Upper lobe of right lung (tissue), 1 donor: ENCODE measurements around the gene PML. TPM values are rescaled to one million over a fixed set of nuclear protein-coding genes. Genes with fewer than 3 reads are reported as not detected.
"Not testable (repeated sequence)": the region's sequence is repeated elsewhere in the genome, so short reads cannot be mapped to it uniquely, and the experiment has no call there.

Experiments used
- ATAC-seq: fragments of 200-7000 bp; cut with Tn5 transposase; one replicate; pipeline ENCODE4 v1.9.1; 2020; ENCODE audit warnings: mild to moderate bottlenecking, moderate library complexity
- DNase-seq: peaks from one replicate; pipeline ENCODE4 v3.0.0-alpha.2; 2020
- H3K27ac ChIP-seq: fragments of 200-600 bp; one replicate; pipeline ENCODE4 v1.8.0; 2022
- H3K27me3 ChIP-seq: fragments of 200-600 bp; one replicate; pipeline ENCODE4 v1.8.0; 2022; ENCODE audit warnings: mild to moderate bottlenecking
- H3K36me3 ChIP-seq: fragments of 200-600 bp; one replicate; pipeline ENCODE4 v1.8.0; 2022
- H3K4me1 ChIP-seq: fragments of 200-600 bp; one replicate; pipeline ENCODE4 v1.8.0; 2022
- H3K4me3 ChIP-seq: fragments of 200-600 bp; one replicate; pipeline ENCODE4 v1.8.0; 2022; ENCODE audit warnings: mild to moderate bottlenecking
- H3K9me3 ChIP-seq: fragments of 200-600 bp; one replicate; pipeline ENCODE4 v1.8.0; 2022
- intact Hi-C: fragments of 100-400 bp; cut with DNase I; formaldehyde crosslinking; loops from one replicate; pipeline ENCODE4 v1.11.0; 2022
- total RNA-seq: library from RNA; stranded (reverse); fragmentation: NEBNext Ultra II Directional; extraction: Animal tissue kit (Norgen Biotek cat#: 25700); gene quantifications from one replicate; pipeline ENCODE4 v1.2.1, GENCODE V29; 2021
- TF ChIP-seq, protein P1 (sequence below): fragments of 200-600 bp; IDR thresholded peaks from one replicate; pipeline ENCODE4 v1.8.0; 2022; ENCODE audit warnings: antibody characterized with exemption
- donor health status: DM: no; HTN: yes; CAD: no; lungs with severe emphysema.

Gene PML
- total RNA-seq, 1 donor from 2014 or later, result 82.9 TPM

DNA sequence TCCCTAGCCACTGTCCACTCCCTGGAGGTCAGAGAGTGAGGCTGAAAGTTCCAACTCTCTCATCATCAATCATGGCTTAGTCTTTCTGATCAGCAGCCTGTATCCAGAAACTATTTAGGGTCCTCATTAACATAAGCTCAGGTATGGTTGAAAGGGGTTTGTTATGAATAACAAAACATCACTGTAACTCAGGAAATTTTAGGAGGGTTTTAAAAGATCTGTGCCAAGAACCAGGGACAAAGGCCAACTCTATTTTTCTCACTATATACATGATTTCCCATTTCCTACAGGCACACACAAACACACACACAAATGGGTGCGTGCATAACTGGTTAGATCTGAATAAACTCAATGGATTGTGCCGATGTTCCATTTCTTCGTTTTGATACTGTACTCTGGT lies 26.1 kb upstream of the PML start:
- Histone ChIP-seq H3K36me3 (no peaks in the 10 kb centered on the region), H3K27me3 (no peaks in the 10 kb centered on the region), H3K27ac (no peak overlapping the region), H3K9me3 (no peaks in the 10 kb centered on the region), H3K4me3 (no peak overlapping the region), H3K4me1 (peaks cover 17% of the 10 kb centered on the region)
- intact Hi-C loops, result no loop called here
- no peak for DNase-seq
- TF ChIP-seq, protein P1, sequence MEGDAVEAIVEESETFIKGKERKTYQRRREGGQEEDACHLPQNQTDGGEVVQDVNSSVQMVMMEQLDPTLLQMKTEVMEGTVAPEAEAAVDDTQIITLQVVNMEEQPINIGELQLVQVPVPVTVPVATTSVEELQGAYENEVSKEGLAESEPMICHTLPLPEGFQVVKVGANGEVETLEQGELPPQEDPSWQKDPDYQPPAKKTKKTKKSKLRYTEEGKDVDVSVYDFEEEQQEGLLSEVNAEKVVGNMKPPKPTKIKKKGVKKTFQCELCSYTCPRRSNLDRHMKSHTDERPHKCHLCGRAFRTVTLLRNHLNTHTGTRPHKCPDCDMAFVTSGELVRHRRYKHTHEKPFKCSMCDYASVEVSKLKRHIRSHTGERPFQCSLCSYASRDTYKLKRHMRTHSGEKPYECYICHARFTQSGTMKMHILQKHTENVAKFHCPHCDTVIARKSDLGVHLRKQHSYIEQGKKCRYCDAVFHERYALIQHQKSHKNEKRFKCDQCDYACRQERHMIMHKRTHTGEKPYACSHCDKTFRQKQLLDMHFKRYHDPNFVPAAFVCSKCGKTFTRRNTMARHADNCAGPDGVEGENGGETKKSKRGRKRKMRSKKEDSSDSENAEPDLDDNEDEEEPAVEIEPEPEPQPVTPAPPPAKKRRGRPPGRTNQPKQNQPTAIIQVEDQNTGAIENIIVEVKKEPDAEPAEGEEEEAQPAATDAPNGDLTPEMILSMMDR, result no peak
- no peak for ATAC-seq

GRCh38 chr15:73969151-73969759 lies 25.3 kb upstream of the PML start:
- H3K9me3 ChIP-seq, result no peaks in the 10 kb centered on the region
- intact Hi-C loops, result no loop called here
- DNase-seq (peak; percentile 31), ATAC-seq (no peak)
- no peak overlapping the region for H3K27ac ChIP-seq
- TF ChIP-seq, protein P1, result no peak
- H3K36me3 ChIP-seq, result no peaks in the 10 kb centered on the region
- peaks cover 17% of the 10 kb centered on the region for H3K4me1 ChIP-seq
- H3K4me3 ChIP-seq, result no peak overlapping the region
- no peaks in the 10 kb centered on the region for H3K27me3 ChIP-seq

GRCh38 chr15:73972984-73973682 lies 21.4 kb upstream of the PML start:
- peak; percentile 98 for ATAC-seq
- intact Hi-C loops, result no loop called here
- H3K27ac ChIP-seq, result no peak overlapping the region

GRCh38 chr15:73973683-73974200 lies 20.8 kb upstream of the PML start:
- H3K4me3 ChIP-seq, H3K9me3 ChIP-seq, H3K4me1 ChIP-seq, ATAC-seq, intact Hi-C loops, H3K27ac ChIP-seq, H3K27me3 ChIP-seq, H3K36me3 ChIP-seq: not testable (repeated sequence)
- DNase-seq, result peak; percentile 43

More at GRCh38 chr15:73972984-73973682, 21.4 kb upstream of the PML start:
- peaks cover 8% of the 10 kb centered on the region for H3K4me1 ChIP-seq
- H3K9me3 ChIP-seq, result no peaks in the 10 kb centered on the region
- H3K36me3 ChIP-seq, result no peaks in the 10 kb centered on the region
- peaks cover 5% of the 10 kb centered on the region for H3K27me3 ChIP-seq
- H3K4me3 ChIP-seq, result peak overlapping the region; percentile 19
- peak; percentile 88 for DNase-seq
- TF ChIP-seq, protein P1, result peak; percentile 81

- intact Hi-C loops, ATAC-seq: not testable (repeated sequence)
Observed at GRCh38 chr15:73975440-73976125, 18.9 kb upstream of the PML start.

GRCh38 chr15:73978896-73979295 lies 15.6 kb upstream of the PML start:
- peaks cover 5% of the 10 kb centered on the region for H3K27me3 ChIP-seq
- no peak overlapping the region for H3K27ac ChIP-seq
- no peaks in the 10 kb centered on the region for H3K36me3 ChIP-seq
- no peak overlapping the region for H3K4me3 ChIP-seq
- no peaks in the 10 kb centered on the region for H3K9me3 ChIP-seq
- DNase-seq, result no peak
- intact Hi-C loops, result no loop called here
- ATAC-seq, result no peak
- TF ChIP-seq, protein P1, result no peak
- peaks cover 31% of the 10 kb centered on the region for H3K4me1 ChIP-seq

More at GRCh38 chr15:73975440-73976125, 18.9 kb upstream of the PML start:
- H3K4me3 ChIP-seq, H3K27me3 ChIP-seq, H3K27ac ChIP-seq, H3K9me3 ChIP-seq, H3K4me1 ChIP-seq, H3K36me3 ChIP-seq: not testable (repeated sequence)
- peak; percentile 23 for DNase-seq
